Pancreas (tissue), 10 donors: Measurements from ENCODE around the gene ZNF697. TPM values are rescaled to one million over a fixed set of nuclear protein-coding genes. Genes with fewer than 3 reads are reported as not detected.

Source experiments
- ATAC-seq, 4 donors: fragments of 200-7000 bp; cut with Tn5 transposase; one replicate each; pipeline versions ENCODE4 v1.8.0 to v1.9.1; 2020; ENCODE audit warnings: mild to moderate bottlenecking in 4 of 4, moderate library complexity in 4 of 4
- DNase-seq, 6 donors: peaks; one replicate each; pipeline ENCODE4 v3.0.0-alpha.2; 2020
- FAIRE-seq: peaks from 2 replicates; lab custom pipeline; 2012; peaks lifted over from hg19 to GRCh38; lab: Jason Lieb, UNC
- H3K27ac ChIP-seq, 4 donors: fragments of 200-600 bp; sonication (generic); 1 replicate in 3 of 4; 2 replicates in 1 of 4; pipeline versions ENCODE4 v1.5.0 to v1.8.0; 2020
- H3K27me3 ChIP-seq, 4 donors: fragments of 200-600 bp; one replicate each; pipeline ENCODE4 v1.8.0; 2021
- H3K36me3 ChIP-seq, 3 donors: fragments of 200-600 bp; sonication (generic) in 1 of 3; one replicate each; pipeline versions ENCODE4 v1.5.0 to v1.8.0; 2020 to 2021
- H3K4me1 ChIP-seq, 3 donors: fragments of 200-600 bp; one replicate each; pipeline ENCODE4 v1.8.0; 2021
- H3K4me3 ChIP-seq, 4 donors: fragments of 200-600 bp; sonication (generic) in 2 of 4; one replicate each; pipeline versions ENCODE4 v1.5.0 to v1.8.0; 2020 to 2021
- H3K9me3 ChIP-seq, 4 donors: fragments of 200-600 bp; one replicate each; pipeline ENCODE4 v1.8.0; 2021
- WGBS, 2 donors: extraction: QIAGEN DNeasy Blood & Tissue Kit; methylation state at CpG; one replicate each; pipeline ENCODE4 v1.1.7; 2013; 5-methylcytosine and 5-hydroxymethylcytosine counted together
- intact Hi-C, 3 donors: fragments of 100-400 bp; cut with DNase I; formaldehyde crosslinking; loops; one replicate each; pipeline versions ENCODE4 v1.11.1 to v1.14.2; 2022
- polyA plus RNA-seq, 2 donors: library from polyadenylated mRNA; stranded (reverse); fragments of 200-250 nt; gene quantifications; one replicate each; pipeline ENCODE4 v1.2.3, GENCODE V29; 2013
- total RNA-seq, 6 donors: library from RNA; stranded (reverse); fragmentation: NEBNext Ultra II Directional in 4 of 6; extraction: Animal tissue kit (Norgen Biotek cat#: 25700) in 4 of 6; gene quantifications; one replicate each; pipeline versions ENCODE4 v1.2.1 to v1.2.4, GENCODE V29; 2021 to 2023
- TF ChIP-seq, protein P1 (sequence below), 4 donors: fragments of 200-600 bp; sonication (generic) in 3 of 4; IDR thresholded peaks; one replicate each; pipeline versions ENCODE4 v1.5.0 to v1.8.0; 2021; ENCODE audit warnings: antibody characterized with exemption in 4 of 4
- donor health status: healthy with polysubstance abuse.
- donor health status: DM: no; HTN: no; CAD: no; lungs with moderate emphysema.
- donor health status: DM: no; HTN: no; CAD: no.
- donor health status: control.
- donor health status: control.
- donor health status: Bipolar disorder and iron deficiency.
- donor health status: DM: yes; HTN: yes; CAD: no.
- donor health status: DM: no; HTN: no; CAD: no.
- donor health status: DM: no; HTN: no; CAD: no.
- donor health status: DM: yes; HTN: yes; CAD: no.

Gene ZNF697
- total and polyA plus RNA-seq, 8 donors, result 1.3 to 5.9 (median 3.1) TPM

- Histone ChIP-seq H3K9me3 (no peaks in the 10 kb centered on the region), H3K27me3 (no peaks in the 10 kb centered on the region), H3K27ac (no peak overlapping the region), H3K4me3 (no peak overlapping the region), H3K4me1 (peaks cover 0 to 11% (median 7%) of the 10 kb centered on the region in 3 donors), H3K36me3 (no peaks in the 10 kb centered on the region)
- FAIRE-seq (no peak), ATAC-seq (no peak), DNase-seq (no peak)
- WGBS, 2 donors, result 94 to 97% methylated on average over 2 of the region's 2 CpGs
- intact Hi-C loops, result loop anchor here in 1 of 3 donors (10.0 kb wide), 1 partner anchor 126 kb away; no protein-coding TSS in a partner anchor
- TF ChIP-seq, protein P1, sequence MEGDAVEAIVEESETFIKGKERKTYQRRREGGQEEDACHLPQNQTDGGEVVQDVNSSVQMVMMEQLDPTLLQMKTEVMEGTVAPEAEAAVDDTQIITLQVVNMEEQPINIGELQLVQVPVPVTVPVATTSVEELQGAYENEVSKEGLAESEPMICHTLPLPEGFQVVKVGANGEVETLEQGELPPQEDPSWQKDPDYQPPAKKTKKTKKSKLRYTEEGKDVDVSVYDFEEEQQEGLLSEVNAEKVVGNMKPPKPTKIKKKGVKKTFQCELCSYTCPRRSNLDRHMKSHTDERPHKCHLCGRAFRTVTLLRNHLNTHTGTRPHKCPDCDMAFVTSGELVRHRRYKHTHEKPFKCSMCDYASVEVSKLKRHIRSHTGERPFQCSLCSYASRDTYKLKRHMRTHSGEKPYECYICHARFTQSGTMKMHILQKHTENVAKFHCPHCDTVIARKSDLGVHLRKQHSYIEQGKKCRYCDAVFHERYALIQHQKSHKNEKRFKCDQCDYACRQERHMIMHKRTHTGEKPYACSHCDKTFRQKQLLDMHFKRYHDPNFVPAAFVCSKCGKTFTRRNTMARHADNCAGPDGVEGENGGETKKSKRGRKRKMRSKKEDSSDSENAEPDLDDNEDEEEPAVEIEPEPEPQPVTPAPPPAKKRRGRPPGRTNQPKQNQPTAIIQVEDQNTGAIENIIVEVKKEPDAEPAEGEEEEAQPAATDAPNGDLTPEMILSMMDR (IDR thresholded peaks at IDR 0.05), result no peak
Measured at GRCh38 chr1:119670898-119671297, 22.8 kb upstream of the ZNF697 start.

DNA sequence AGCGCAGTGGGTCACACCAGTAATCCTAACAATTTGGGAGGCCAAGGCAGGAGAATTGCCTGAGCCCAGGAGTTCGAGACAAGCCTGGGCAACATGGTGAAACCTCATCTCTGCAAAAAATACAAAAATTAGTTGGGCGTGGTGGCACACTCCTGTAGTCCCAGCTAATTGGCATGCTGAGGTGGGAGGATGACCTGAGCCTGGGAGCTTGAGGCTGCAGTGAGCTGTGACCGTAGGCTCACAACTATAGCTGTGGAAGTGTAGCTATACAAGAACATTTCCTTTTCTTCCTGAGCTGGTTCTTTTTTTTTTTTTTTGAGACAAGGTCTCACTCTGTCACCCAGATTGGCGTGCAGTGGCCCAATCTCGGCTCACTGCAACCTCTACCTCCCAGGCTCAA, 19.1 kb upstream of the ZNF697 start:
- no peak for ATAC-seq
- H3K27me3 ChIP-seq, result no peaks in the 10 kb centered on the region
- no peaks in the 10 kb centered on the region for H3K36me3 ChIP-seq
- H3K9me3 ChIP-seq, result no peaks in the 10 kb centered on the region
- TF ChIP-seq, protein P1 (IDR thresholded peaks at IDR 0.05), result no peak
- no peak overlapping the region for H3K4me3 ChIP-seq
- FAIRE-seq, result no peak
- no peak overlapping the region for H3K27ac ChIP-seq
- intact Hi-C loops, result loop anchor here in 1 of 3 donors (5.0 kb wide), 1 partner anchor 55 kb away; no protein-coding TSS in a partner anchor
- 93 to 95% methylated on average over 6 of the region's 6 CpGs for WGBS, 2 donors
- no peak for DNase-seq
- peaks cover 0 to 4% (median 0%) of the 10 kb centered on the region in 3 donors for H3K4me1 ChIP-seq

DNA sequence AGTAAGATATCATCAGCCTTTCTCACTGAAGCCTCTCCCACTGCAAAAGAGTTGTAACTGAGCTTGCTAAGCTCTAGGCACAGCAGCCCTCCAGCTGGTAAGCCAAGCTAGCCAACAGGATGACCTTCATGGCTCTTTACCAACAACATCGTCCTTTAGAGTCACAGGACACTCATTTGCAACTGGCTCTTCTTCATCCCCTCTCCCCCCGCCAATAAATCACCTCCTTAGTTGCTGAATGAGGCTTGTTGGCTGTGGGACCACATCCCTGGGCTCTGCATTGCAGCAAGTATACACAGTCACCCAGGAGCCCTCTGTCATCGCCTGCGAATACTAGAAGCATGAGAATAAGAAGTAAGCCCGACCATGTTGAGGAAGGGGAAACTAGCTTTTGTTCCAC, 16.0 kb upstream of the ZNF697 start:
- Histone ChIP-seq H3K4me1 (peaks cover 18 to 23% (median 20%) of the 10 kb centered on the region in 3 donors), H3K9me3 (no peaks in the 10 kb centered on the region), H3K27me3 (no peaks in the 10 kb centered on the region), H3K36me3 (no peaks in the 10 kb centered on the region), H3K4me3 (no peak overlapping the region), H3K27ac (no peak overlapping the region)
- DNase-seq (no peak), ATAC-seq (no peak), FAIRE-seq (no peak)
- 74% methylated on average over 5 of the region's 5 CpGs for WGBS, 2 donors
- intact Hi-C loops, result loop anchor here in 2 of 3 donors (5.0 kb wide), 2 partner anchors 42 to 47 kb away; no protein-coding TSS in a partner anchor
- TF ChIP-seq, protein P1 (IDR thresholded peaks at IDR 0.05), result no peak

- no peak for DNase-seq
- ATAC-seq, result no peak
- H3K4me3 ChIP-seq, result no peak overlapping the region
- H3K36me3 ChIP-seq, result no peaks in the 10 kb centered on the region
- peak; percentile 51 for FAIRE-seq
- H3K4me1 ChIP-seq, result peaks cover 18 to 23% (median 20%) of the 10 kb centered on the region in 3 donors
- TF ChIP-seq, protein P1 (IDR thresholded peaks at IDR 0.05), result no peak
- H3K9me3 ChIP-seq, result no peaks in the 10 kb centered on the region
- H3K27me3 ChIP-seq, result no peaks in the 10 kb centered on the region
- 70 to 77% methylated on average over 3 of the region's 3 CpGs for WGBS, 2 donors
- no peak overlapping the region for H3K27ac ChIP-seq
- intact Hi-C loops, result loop anchor here in 2 of 3 donors (5.0 kb wide), 2 partner anchors 40 to 45 kb away; no protein-coding TSS in a partner anchor
Measured at GRCh38 chr1:119662034-119662437, 14.0 kb upstream of the ZNF697 start.
